Activated naive CD4-positive, alpha-beta T cell treated with Interleukin-2 at 50 U/mL for 16 hours (primary cell): ENCODE data around the gene MMP25.
"Not testable (repeated sequence)": the region's sequence is repeated elsewhere in the genome, so short reads cannot be mapped to it uniquely, and the experiment has no call there.

ENCODE experiments used
- DNase-seq: peaks from one replicate; pipeline ENCODE4 v3.0.0-alpha.2; 2020

MMP25 gene

DNA sequence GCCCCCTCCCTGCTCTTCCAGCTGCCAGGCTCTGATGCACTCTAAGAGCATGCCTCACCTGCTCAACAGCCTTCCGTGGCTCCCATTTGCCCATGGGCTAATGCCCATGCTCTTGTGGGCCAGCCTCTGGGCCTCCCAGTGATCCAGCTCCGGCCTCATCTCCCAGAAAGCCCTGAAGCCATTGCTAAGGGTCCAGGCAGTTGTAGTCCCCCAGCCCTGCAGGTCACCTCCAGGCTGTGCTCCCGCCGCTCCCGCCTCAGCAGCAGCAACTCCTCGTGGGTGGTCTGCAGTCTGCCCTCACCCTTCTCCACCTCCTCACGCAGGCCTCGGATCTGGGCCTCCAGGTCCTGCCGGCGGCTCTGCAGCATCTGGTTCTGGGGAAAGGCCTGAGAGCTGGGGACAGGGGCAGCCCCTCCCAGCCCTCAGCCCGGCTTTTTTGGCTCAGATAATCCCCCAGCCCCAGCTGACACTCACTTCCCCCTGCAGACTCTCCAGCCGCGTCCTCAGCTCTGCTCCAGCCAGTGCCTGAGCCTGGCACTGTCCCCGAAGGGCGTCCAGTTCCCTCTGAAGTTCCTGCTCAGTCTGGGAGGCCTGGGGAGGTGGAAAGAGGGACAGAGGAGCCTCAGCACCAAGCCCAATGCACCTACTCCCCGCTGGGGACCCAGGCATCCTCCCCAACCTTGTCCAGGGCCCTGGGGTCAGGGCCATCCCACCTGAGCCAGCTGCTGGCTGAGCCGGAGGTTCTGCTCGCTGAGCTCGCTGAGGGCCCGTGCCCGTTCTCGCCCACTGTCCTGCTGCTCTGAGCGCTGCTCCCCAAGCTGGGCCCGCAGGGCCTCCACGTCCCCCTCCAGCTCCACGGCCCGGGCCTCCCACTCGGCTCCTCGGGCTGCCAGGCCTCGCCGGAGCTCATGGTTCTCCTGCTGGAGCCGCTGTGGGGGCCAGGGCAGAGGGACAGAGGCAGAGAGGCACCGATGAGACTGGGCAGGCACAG lies 15.8 kb upstream of the MMP25 start:
- no peak for DNase-seq

DNA sequence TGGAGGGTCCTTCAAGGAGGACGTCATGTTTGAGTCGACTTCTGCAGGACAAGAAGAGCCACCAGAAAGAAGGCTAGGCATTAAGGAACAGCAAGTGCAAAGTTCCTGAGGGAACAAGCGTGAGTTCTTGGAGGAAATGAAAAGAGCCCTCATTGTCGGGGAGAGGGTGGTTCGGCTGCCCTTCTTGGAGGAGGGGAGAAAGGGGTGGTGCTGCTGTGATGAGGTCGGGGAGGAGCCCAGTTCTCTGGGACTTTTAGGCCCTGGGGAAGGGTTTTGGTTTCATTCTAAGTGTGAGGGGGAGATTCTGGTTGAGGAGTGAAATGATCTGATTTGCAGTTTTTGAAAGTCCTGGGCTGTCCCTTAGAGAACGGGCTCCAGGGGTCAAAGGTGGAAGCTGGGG lies 13.7 kb upstream of the MMP25 start:
- DNase-seq = no peak

DNA sequence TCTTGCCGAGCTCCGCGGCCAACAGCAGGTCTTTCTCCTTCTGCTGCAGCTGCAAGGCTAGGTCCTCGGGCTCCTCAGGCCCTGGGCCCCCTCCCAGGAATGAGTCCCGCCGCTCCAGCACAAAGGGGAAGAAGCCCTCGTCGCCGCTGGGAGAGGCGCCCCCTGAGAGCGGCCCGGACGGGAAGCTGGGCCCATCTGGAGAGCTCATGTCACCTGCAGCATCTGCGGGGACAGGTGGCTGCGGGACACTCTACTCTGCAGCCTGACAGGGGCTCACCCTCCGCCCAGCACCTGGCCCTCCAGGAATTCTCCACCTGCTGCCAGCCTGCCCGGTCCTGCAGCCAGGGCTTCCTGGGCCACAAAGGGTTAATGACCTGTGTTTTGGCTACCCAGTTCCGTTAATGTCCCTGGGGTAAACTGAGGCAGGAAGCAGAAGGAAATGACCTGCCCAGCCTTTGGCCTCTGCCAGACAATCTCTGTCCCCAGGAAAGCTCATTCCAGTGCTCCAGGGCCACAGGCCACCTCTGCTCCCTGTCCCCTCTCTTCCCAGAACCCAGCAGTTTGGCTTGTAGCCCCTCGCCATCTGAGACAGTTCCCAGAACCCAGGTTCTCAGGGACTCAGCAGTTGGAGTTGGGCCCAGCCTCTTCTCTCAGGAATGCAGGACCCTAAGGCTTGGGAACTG lies 10.9 kb upstream of the MMP25 start:
- no peak for DNase-seq

DNA sequence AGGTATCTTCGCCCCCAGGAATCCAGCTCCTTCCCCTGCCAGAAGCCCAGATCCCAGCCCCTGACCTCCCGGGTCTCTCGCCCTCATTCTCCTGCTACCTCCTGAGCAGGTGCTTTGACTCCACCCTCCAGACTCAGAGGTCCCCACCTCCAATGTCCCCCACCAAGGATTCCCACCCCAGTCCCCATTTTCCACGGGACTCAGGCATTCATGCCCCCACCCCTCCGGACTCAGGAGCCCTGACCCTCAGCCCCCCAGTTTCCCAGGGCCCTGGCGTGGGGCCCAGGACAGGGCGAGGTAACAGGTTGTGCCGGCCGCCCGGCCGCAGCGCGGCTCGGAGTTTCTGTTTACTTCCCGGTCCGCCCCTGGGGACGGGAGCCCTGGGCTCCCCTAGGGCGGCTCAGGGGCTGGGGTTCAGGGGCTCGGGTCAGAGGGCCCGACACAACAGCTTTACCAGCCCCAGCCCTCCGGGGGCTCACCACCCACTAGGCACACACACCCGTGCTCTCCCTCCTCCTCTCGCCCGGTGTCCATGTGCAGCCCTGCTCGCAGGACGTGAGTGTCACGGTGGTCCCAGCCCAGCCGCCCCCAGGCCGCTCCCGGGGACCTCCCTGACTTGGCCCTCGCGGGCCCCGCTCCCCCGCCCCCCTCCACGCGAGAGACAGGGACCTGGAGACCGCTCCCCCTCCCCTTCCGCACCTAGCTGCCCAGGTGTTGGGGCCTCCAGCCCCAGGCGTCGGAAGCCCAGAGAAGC lies 10.2 kb upstream of the MMP25 start:
- no peak for DNase-seq

DNA sequence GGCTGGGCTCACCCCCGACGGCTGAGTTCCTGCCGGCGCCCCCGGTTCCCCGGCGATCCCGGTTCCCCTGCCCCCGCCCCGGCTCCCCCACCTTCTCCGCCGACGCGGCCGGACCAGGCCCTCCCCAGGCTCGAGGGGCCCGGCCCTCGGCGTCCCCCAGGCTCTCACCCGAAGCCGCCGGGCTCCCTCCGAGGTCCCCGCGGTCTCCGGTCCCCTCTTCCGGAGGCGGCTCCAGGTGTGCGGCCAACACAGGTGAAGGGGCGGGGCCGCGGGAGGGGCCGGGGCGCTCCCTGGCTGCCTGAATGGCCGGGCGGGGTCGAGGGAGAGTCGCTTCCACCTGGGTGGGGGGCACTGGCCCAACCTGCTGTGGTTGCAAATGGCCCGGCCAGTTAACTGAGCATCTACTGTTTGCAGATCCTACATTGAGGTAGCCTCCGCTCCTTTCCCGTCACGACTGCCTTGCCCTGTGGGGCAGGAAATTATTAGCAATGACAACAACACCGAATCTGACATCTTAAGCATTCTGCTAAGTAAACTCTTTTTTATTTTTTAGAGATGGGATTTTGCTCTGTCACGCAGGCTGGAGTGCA lies 9.5 kb upstream of the MMP25 start, which contains the start of gene BICDL2:
Gene BICDL2 (minus strand): TSS at position 219 of the 590 bp plus-strand sequence. CDS start 1,448 bp downstream, outside the sequence.
- no peak for DNase-seq

DNA sequence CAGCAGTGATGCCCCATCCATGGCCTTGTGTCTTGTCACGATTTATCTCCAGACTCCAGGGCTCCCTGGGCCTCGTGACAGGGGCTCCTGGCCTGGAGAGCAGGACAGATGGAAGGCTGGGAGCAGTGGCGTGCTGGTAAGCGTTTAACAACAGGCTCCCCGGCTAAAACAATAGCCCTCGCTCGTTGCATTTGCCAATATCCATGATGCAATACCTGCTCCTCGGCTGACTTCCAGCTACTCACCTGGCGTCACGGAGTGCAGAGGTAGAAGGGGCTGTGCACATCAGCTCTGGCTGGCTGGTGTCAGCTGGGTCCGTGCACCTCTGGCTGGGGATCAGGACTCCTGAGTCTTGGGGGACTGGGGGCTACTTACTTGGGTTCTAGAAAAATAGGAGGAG lies 8.1 kb upstream of the MMP25 start:
- no peak for DNase-seq

DNA sequence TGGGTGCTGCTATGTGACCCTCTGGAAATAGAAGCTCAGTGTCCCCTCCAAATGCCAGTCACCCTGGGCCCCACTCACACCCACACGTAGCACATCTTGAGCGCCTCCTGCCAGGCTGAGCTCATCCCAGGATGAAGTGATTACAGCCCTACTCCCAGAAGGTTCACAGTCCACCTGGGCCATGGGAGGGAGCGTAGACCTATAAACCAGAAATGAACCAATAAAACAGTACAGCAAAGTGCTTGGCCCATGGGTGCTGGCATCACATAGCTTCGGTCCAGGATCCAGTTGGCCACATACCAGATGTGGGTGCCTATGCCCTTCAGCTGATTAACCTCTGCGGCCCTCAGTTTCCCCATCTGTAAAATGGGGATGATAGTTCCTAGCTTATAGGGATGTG lies 7.5 kb upstream of the MMP25 start:
- no peak for DNase-seq

DNA sequence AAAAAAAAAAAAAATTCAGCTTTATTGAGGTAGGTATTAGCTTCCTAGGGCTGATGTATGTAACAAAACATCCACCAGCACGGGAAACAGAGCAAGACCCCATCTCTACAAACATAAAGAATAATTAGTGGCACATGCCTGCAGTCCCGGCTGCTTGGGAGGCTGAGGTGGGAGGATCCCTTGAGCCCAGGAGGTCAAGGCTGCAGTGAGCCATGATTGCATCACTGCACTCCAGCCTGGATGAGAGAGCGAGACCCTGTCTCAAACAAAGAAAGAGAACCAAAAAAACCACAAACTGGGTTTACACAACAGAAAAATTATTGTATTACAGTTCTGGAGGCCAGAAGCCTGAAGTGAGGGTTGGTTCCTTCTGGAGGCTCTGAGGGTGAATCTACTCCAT lies 4.0 kb upstream of the MMP25 start:
- no peak for DNase-seq

DNA sequence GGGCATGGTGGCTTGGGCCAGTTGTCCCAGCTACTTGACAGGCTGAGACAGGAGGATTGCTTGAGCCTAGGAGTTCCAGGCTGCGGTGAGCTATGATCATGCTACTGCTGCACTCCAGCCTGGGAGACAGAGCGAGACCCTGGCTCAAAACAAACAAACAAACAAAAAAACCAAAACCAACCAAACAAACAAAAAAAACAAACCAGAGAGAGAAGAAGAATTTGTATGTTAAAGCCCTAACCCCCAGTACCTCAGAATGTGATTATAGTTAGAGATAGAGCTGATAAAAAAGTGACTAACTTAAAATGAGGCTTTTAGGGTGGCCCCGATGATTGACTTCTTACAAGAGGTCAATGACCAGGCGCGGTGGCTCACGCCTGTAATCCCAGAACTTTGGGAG lies 1.7 kb upstream of the MMP25 start:
- no peak for DNase-seq

DNA sequence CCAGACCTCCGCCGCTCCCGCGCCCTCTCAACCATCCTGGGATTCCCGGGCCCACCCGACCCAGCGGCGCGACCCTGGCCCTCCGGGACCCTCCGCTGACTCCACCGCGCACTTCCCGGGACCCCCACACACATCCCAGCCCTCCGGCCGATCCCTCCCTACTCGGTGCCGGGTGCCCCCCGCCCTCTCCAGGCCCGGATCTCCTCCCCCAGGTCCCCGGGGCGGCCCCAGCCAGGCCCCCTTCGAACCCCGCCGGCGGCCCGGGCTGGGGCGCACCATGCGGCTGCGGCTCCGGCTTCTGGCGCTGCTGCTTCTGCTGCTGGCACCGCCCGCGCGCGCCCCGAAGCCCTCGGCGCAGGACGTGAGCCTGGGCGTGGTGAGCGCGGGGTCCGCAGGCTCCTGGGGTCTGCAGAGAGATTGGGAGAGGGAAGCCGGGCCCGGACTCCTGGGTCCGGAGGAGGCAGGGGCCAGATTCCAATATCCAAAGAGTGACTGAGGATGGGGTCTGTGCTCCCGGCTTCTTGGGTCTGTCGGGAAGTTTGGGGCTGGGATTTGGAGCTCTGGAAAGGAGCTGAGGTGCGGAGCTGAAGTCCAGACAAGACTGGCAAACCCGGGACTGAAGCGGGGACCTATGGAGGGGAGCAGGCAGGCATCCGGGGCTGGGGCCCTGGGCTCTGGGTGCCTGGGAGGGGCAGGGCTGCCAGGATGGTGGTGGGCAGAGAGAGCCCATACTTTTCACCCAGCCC lies 453 bp downstream of the MMP25 start:
- no peak for DNase-seq

DNA sequence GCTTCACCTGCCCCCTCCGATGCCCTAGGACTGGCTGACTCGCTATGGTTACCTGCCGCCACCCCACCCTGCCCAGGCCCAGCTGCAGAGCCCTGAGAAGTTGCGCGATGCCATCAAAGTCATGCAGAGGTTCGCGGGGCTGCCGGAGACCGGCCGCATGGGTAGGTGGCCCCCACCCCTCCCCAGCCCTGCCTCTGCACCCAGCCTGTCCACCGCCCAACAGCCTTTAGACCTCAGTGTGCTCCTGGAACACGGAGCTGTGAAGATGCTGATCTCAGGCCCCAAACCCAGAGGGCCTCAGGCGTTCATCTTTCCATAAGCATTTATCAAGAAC lies 993 bp downstream of the MMP25 start:
- no peak for DNase-seq

DNA sequence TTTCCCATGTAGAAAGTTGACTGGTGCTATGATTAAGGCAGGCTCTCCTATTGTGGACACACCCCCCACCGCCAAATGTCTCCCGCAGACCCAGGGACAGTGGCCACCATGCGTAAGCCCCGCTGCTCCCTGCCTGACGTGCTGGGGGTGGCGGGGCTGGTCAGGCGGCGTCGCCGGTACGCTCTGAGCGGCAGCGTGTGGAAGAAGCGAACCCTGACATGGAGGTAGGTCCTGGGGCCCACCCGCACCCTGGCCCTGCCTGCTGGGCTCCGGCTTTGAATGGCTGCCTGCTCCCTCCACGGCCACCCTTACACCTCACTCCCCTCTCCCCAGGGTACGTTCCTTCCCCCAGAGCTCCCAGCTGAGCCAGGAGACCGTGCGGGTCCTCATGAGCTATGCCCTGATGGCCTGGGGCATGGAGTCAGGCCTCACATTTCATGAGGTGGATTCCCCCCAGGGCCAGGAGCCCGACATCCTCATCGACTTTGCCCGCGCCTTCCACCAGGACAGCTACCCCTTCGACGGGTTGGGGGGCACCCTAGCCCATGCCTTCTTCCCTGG lies 3.6 kb downstream of the MMP25 start:
- no peak for DNase-seq

DNA sequence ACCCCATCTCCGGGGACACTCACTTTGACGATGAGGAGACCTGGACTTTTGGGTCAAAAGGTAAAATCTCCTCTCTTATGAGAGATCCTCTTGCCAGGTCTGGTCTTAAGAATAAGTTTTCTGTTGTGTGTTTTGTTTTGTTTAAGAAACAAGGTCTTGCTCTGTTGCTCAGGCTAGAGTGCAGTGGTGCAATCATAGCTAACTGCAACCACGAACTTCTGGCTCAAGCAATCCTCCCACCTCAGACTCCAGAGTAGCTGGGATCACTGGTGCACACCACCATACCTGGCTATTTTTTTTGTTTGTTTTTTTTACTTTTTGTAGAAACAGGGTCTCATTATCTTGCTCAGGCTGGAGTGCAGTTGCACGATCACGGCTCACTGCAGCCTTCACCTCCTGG lies 4.1 kb downstream of the MMP25 start:
- no peak for DNase-seq

DNA sequence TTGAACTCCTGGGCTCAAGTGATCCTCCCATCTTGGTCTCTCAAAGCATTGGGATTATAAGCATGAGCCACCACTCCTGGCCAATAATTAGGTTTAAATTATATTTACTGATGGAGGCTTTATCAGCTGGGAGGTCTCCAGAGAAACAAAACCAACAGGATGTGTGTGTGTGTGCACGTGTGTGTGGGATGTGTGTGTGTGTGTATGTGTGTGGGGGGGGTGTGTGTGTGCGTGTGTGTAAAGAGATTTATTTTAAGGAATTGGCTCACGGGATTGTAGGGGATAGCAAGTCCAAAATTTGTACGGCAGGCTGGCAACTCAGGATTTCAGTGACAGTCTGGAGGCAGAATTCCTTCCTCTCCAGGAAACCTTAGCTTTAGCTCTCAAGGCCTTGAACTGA lies 4.6 kb downstream of the MMP25 start:
- DNase-seq = no peak

DNA sequence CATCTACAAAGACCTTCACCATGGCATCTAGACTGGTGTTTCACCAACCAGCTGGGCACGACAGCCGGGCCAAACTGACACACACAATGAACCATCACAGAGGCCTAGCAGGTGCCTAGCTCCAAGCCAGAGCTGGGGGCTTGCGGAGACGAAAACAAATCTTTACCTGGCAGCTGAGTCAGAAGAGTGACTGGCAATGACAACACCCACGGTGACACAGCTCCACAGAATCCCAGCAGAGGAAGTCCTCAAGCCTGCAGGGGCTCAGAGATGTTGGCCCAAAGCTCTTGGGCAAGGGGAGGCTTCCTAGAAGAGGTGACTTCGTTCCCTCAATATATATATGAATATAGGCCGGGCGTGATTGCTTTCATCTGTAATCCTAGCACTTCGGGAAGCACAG lies 5.1 kb downstream of the MMP25 start:
- no peak for DNase-seq

DNA sequence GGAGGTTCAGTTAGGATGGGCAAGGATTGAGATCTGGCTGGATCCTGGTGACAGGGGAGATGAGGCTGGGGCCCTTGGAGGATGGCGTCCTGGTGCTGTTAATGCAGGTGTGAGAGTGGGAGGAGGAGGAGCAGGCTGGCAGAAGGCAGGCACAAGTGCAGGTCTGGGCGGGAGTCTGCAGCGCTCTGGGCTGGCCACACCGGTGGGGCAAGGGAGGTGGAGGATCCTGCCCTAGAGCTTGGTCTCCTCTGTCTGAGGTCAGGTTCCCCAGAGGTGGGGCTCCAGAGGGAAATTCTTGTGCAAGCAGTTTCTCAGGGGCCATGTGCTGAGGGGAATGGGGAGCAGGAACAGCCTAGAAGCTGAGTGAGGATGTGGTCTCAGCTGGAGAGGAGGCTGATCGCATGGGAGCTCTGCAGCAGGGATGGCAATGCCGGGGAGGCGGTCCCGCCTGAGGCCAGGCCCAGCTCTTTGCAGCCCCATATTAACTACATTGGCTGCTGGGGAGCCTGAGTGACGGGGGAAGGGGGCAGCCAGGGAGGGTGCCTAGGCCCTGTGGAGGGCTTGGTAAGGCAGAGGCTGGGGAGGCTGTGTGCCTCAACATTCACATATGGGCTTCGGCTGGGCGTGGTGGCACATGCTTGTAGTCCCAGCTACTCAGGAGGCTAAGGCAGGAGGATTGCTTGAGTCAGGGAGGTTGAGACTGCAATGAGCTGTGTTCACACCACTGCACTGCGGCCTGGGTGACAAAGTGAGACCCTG lies 6.4 kb downstream of the MMP25 start:
- not testable (repeated sequence) for DNase-seq

DNA sequence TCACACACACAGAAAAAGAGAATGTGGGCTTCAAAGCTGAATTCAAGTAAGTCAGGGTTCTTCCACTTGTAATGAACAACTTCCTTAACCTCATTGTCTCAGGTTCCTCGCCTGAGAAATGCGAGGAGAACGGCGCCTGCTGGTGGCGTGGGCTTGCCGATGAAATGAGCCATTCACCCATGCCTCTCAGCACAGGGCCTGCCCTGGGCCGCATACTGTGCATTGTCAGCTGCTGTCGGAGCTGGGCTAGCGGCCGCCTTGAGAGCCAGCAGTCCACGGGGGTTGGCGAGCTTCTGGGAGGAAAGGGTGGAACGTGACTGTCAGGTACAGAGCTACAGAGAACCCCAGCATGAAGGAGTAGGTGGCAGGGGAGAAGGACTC lies 7.0 kb downstream of the MMP25 start:
- peak; percentile 47 for DNase-seq

DNA sequence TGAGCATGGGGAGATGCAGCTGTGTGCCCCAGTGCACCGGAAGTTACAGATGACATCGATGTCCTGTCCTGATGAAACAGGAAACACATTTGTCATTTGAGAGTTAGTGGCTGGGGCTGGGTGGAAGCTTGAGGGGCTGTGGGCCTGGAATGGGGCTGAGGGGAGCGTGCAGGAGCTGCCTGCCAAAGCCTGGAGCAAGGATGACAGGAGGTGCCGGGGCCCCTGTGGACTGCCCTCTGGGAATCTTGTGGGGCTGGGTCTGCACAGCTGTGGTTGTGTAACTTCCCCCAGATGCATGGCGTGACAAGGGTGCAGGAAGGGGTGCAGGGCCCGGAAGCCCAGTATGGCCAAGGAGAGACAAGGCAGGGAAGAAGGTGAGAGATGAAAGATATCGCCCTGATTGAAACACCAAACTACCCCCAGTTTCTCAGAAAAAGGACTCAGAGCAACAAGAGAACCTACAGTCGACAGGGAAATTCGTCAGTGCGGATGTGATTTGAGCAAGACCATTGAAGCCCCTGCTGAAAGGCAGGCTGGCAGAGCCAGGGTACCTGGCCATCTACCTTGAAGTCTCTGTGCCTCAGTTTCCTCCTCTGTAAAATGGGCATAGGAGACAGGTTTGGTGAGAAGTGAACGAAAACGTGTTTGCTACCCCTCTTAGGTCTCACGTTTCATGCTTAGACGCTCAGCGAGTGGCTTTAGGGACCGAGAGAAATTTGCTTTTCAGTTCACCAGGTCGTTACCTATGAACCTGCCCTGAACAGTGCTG lies 8.8 kb downstream of the MMP25 start:
- no peak for DNase-seq

DNA sequence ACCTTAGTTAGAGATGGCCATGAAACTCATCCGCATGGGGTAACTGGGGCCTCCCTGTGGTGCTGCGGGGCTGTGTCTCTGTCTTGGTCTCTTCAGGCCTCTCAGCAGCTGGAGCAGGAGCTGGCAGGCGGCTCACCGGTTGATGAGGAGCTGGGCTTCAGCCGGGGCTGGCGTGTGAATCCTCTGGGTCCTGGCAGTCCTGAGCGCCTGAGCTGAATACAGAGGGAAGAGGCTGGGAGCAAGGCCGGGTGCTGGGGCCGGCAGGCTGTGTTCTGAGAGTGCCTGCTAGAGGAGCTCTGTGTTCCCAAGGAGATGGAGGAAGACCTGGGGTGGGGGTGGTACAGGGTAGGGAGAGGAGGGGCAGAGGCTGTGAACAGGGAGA lies 9.4 kb downstream of the MMP25 start:
- DNase-seq = not testable (repeated sequence)

DNA sequence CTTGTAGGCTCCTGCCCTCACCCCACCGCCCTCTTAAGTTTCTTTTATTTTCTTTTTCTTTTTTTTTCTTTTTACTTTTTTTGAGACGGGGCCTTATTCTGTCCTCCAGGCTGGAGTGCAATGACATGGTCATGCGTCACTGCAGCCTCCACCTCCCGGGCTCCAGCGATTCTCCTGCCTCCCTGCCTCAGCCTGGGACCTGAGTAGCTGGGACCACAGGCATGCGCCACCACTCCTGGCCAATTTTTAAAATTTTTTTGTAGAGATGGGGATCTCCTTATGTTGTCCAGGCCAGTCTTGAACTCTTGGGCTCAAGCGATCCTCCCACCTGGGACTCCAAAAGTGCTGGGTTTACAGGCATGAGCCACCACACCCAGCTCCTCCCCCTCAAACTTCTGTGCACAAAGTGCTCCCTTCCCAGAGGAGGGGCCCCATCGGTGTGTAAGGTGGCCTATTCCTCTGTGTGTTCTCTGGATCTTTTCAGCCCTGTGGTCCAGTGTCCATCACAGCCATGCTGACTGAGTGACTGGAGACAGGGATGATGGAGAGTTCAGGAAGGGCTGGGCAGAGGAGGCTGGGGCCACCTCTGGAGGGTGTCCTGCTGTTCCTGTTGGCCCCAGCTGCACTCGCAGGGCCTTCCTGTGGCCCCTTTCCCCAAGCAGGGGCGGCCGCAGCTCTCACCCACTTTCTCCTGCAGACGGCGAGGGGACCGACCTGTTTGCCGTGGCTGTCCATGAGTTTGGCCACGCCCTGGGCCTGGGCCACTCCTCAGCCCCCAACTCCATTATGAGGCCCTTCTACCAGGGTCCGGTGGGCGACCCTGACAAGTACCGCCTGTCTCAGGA lies 10.2 kb downstream of the MMP25 start:
- DNase-seq = no peak
